GM23338 (cell line): ENCODE data around the gene SERPINB12. TPM values are rescaled to one million over a fixed set of nuclear protein-coding genes. Genes with fewer than 3 reads are reported as not detected.

ENCODE experiments used
- EZH2 ChIP-seq: fragments of 200-600 bp; sonication (generic); IDR thresholded peaks from one replicate; pipeline ENCODE4 v1.8.0; 2017; ENCODE audit warnings: antibody characterized with exemption, mild to moderate bottlenecking, low read depth; ENCODE audit not compliant: unreplicated experiment
- REST ChIP-seq: IDR thresholded peaks from one replicate; pipeline ENCODE4 v1.6.1; 2018; ENCODE audit warnings: antibody characterized with exemption; ENCODE audit not compliant: unreplicated experiment
- STAT1 ChIP-seq: IDR thresholded peaks from one replicate; pipeline ENCODE4 v1.6.1; 2016; ENCODE audit warnings: antibody characterized with exemption; ENCODE audit not compliant: unreplicated experiment
- ZNF114 ChIP-seq: fragments of 250-450 bp; sonication (Bioruptor Pico); IDR thresholded peaks from 2 replicates; pipeline ENCODE4 v1.5.0; 2020; ENCODE audit warnings: mild to moderate bottlenecking, moderate library complexity
- ZNF331 ChIP-seq: fragments of 250-450 bp; sonication (Bioruptor Pico); IDR thresholded peaks from 2 replicates; pipeline ENCODE4 v1.5.0; 2020; ENCODE audit warnings: low read depth, mild to moderate bottlenecking, moderate library complexity
- ZNF462 ChIP-seq: fragments of 250-450 bp; sonication (Bioruptor Pico); IDR thresholded peaks from 2 replicates; pipeline ENCODE4 v1.5.0; 2020; ENCODE audit warnings: mild to moderate bottlenecking, moderate library complexity
- polyA plus RNA-seq: library from polyadenylated mRNA; unstranded; fragments of >200 nt; fragmentation: Nextera tagmentation; extraction: Ambion mirVana; gene quantifications from 2 replicates; pipeline ENCODE4 v1.2.1, GENCODE V29; 2016
- total RNA-seq: library from RNA; depleted of rRNA; stranded (reverse); fragments of >200 nt; shearing (Covaris generic); gene quantifications from 2 replicates; pipeline ENCODE4 v1.2.3, GENCODE V29; 2014
- TF ChIP-seq, protein P1 (sequence below), 2 experiments: fragments of 200-600 bp in 1 of 2; sonication (generic) in 1 of 2; conservative IDR thresholded peaks; 2 replicates each; pipeline versions ENCODE4 v1.5.1 to v1.6.1; 2016 to 2017; ENCODE audit warnings: antibody characterized with exemption in 2 of 2, low read depth in 2 of 2, mild to moderate bottlenecking in 2 of 2, moderate library complexity in 1 of 2
- TF ChIP-seq, protein P2 (sequence below): IDR thresholded peaks from 2 replicates; pipeline ENCODE4 v1.6.1; 2016; ENCODE audit warnings: antibody characterized with exemption

Gene SERPINB12
- total and polyA plus RNA-seq, 2 experiments from 2014 or later, result not detected

- TF ChIP-seq ZNF462, result no peak
- no peak for TF ChIP-seq REST
- TF ChIP-seq ZNF114 (CRISPR knock-in tag), result no peak
- no peak for TF ChIP-seq EZH2
- no peak for TF ChIP-seq STAT1
- TF ChIP-seq, protein P1, sequence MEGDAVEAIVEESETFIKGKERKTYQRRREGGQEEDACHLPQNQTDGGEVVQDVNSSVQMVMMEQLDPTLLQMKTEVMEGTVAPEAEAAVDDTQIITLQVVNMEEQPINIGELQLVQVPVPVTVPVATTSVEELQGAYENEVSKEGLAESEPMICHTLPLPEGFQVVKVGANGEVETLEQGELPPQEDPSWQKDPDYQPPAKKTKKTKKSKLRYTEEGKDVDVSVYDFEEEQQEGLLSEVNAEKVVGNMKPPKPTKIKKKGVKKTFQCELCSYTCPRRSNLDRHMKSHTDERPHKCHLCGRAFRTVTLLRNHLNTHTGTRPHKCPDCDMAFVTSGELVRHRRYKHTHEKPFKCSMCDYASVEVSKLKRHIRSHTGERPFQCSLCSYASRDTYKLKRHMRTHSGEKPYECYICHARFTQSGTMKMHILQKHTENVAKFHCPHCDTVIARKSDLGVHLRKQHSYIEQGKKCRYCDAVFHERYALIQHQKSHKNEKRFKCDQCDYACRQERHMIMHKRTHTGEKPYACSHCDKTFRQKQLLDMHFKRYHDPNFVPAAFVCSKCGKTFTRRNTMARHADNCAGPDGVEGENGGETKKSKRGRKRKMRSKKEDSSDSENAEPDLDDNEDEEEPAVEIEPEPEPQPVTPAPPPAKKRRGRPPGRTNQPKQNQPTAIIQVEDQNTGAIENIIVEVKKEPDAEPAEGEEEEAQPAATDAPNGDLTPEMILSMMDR (conservative IDR thresholded peaks at IDR 0.05; ENCODE audit: low read depth in 2 of 2), result no peak
- TF ChIP-seq ZNF331 (CRISPR knock-in tag), result no peak
- TF ChIP-seq, protein P2, sequence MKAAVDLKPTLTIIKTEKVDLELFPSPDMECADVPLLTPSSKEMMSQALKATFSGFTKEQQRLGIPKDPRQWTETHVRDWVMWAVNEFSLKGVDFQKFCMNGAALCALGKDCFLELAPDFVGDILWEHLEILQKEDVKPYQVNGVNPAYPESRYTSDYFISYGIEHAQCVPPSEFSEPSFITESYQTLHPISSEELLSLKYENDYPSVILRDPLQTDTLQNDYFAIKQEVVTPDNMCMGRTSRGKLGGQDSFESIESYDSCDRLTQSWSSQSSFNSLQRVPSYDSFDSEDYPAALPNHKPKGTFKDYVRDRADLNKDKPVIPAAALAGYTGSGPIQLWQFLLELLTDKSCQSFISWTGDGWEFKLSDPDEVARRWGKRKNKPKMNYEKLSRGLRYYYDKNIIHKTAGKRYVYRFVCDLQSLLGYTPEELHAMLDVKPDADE, result no peak
Observed at GRCh38 chr18:63532471-63532870, 9.7 kb upstream of the SERPINB12 start (continued).
